Loucy (cell line): ENCODE measurements around the gene DCXR.

ENCODE experiments used
- CTCF ChIP-seq: fragments of 200-600 bp; sonication (generic); conservative IDR thresholded peaks from 2 replicates; pipeline ENCODE4 v1.5.1; 2014; ENCODE audit warnings: mild to moderate bottlenecking, antibody characterized with exemption, low read length
- EZH2phosphoT487 ChIP-seq: fragments of 200-600 bp; IDR thresholded peaks from 2 replicates; pipeline ENCODE4 v1.6.1; 2018; ENCODE audit warnings: antibody characterized with exemption, mild to moderate bottlenecking, moderate library complexity, borderline replicate concordance

GRCh38 chr17:81987161-81987770 is 50.2 kb downstream of the DCXR start:
- TF ChIP-seq CTCF, result no peak
- no peak for TF ChIP-seq EZH2phosphoT487
